GM19043 (cell line): ENCODE data around the gene KLHL15.

Experiments
- ATAC-seq: cut with Tn5 transposase; IDR thresholded peaks from one replicate; pipeline ENCODE4 v1.9.1; 2021; ENCODE audit warnings: low read depth; ENCODE audit not compliant: unreplicated experiment

KLHL15 gene

DNA sequence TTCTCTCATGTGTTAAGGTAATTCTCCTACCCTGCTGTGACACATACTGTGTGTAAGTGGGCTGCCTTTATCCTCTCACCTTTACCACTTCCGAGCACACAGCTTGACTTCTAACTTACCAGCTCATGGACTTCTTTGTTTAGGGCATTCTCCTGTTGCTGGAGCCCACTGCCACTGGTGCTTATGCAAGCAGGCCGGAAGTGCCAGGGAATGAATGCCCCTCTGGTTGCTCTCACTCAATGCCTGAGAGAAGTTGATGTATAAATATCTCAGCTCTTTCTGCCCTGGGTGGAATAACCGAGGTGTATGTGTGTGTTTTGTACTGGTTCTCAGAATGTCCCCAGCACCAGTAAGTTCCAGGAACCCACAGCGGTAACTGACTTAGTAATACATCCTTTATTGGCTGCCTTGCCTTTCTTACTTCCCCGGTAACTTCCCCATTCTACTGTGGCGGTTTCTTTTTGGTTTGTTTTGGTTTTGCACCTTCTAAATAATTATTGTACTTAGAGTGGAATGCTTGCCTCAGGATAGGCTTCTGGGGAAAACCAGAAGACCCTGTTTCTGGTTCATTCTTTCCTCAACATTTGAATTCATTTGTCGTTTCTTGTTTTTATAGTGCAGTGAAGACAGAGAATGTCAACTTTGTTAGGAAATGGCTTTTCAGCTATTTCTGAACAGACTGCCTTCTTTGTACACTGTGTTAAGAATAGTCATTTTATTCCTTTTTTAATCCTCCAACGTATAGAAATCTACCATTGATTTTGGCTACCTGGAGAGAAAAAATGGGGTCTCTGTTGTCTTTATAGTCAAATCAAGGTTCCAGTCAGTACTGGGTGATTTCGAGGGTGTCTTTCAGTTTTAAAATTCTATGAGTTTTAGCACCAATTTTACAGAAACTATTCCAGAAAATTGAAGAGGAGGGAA is 73.7 kb downstream of the KLHL15 start:
- ATAC-seq = peak; percentile 89

DNA sequence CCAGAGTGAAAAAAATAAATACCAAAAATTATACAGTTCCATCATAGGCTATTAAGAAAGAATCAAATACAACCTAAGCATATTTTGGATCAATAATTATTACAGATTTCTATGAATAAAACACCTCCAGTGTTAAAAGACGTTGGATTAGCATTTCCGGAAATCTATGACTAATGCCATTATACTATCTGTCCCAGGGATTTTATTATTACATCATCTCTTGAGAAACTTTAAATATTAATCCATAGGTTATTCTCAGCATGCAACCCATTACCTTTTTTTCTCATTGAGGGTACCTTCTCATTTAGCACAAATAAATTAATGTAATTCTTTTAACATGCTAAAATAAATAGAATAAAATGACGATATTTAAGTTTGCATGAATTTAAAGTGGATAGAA is 74.6 kb downstream of the KLHL15 start:
- ATAC-seq = no peak

DNA sequence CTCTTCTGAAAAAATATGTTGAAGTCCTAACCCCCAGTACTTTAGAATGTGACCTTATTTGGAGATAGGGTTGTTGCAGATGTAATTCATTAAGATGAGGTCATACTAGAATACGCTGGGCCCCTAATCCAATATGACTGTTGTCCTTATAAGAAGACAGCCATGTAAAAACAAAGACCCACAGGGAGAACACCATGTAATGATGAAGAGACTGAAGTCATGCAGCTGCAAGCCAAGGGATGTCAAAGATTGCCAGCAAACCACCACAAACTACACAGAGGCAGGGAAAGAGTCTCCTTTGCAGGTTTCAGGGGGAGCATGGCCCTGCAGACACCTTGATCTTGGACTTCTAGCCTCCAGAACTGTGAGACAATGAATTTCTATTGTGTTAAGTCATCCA is 81.8 kb downstream of the KLHL15 start:
- ATAC-seq = no peak

DNA sequence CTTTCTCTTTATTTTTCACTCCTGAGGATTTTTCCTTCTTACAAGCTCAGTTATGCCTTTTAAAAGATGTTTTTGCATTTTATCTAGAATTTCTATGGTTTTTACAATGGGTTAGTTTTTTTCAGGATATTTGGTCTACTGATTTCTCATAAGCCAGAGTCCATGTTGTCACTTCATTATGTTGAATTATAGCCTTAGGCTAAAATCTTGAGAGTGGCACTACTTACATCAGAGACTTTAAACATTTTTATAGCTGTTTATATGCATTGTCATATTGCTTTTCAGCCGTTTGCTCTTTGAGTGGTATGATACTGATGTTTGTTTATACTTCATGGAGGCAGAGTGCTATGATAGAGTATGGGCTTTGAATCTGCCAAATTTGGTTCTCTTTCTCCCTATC is 82.8 kb downstream of the KLHL15 start:
- ATAC-seq = no peak

DNA sequence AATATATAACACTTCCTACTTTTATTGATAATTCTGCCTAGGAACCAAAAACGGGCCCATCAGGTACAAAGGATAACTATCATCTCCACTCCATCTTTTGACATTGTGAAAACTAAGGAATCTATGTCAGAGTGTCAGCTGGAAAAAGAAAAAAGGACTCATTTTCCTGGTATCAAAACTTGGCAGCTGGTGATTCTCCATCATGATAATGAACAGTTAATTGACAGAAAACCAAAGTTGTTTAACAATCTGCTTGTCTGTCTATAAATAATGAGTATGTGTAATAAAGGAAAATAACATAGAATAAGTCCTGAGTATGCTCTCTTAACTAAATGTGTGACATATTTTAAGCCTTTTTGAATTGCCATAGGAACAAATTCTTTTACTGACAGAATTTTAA is 87.8 kb downstream of the KLHL15 start:
- ATAC-seq = no peak

DNA sequence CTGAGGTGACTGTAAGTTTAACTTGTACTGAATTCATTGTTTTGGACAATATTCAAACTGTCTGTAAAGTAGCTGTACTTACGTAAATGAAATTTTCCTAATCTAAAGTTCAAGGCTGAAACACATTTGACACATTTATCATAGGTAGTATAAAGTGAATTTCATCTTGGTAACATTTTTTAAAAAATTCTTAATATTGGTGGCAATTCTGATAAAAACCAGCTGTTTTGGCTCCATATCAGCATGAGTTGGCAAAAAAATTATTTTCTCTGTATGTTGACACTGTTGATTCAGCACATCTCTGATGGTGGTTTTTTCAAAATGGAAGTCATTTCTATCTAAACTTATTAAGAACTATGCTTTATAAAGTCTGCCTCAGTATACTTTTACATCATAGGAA is 88.3 kb downstream of the KLHL15 start:
- ATAC-seq = no peak

DNA sequence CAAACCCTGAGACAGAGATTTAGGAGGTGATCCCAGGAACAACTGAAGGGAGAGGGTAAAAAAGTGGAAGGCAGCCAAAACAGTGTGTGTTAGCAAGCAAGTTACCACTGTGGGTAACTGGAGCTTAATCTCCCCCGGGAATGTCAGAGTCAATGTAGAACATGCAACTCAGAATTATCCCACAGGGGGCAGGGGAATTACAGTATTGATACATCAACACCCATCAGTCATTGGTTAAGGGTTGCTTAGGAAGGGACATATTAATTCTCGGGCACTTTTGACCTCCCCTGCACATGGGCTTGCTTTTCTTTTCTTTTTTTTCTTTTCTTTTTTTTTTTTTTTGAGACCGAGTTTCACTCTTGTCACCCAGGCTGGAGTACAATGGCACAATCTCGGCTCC is 89.9 kb downstream of the KLHL15 start:
- ATAC-seq = no peak

DNA sequence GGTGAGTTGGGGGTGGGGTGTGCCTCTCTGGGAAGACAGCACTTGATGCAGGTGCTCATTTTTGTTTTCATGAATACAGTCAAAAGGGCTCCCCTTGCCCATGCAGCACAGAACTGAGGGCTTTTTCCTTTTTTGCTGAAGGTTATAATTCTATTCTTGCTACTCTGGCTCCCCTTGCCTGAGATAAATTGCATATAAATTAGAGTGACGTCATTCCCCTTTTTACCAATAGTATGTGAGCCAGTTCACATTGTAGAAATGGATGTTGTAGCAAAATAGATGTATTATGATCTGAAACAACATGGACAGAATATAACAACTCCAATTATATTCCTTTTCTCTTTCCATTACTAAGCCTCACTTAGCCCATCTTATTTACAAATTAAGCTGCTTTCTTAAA is 90.8 kb downstream of the KLHL15 start:
- ATAC-seq = no peak

DNA sequence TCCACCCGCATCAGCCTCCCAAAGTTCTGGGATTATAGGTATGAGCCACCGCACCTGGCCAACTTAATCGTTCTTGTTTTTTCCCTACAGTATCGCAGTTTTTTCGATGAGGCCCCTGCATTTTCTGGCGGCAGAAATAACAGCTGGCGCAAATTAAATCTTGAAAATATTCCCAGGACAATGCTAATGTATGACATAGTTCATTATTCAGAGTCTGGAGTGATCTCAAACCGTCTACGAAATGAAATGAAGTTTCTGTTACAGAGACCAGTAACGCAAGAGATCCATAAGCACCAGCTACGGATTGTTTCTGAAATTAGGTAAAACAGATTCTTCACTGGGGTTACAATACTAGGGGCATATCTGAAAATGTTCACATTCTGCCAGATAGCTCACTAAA is 91.9 kb downstream of the KLHL15 start:
- no peak for ATAC-seq
